Upper lobe of right lung (tissue), 1 donor: ENCODE results near the gene FBXW8. TPM values are rescaled to one million over a fixed set of nuclear protein-coding genes. Genes with fewer than 3 reads are reported as not detected.
"Not testable (repeated sequence)": the region's sequence is repeated elsewhere in the genome, so short reads cannot be mapped to it uniquely, and the experiment has no call there.

Source experiments
- ATAC-seq: fragments of 200-7000 bp; cut with Tn5 transposase; one replicate; pipeline ENCODE4 v1.9.1; 2020; ENCODE audit warnings: mild to moderate bottlenecking, moderate library complexity
- DNase-seq: peaks from one replicate; pipeline ENCODE4 v3.0.0-alpha.2; 2020
- H3K27ac ChIP-seq: fragments of 200-600 bp; one replicate; pipeline ENCODE4 v1.8.0; 2022
- H3K27me3 ChIP-seq: fragments of 200-600 bp; one replicate; pipeline ENCODE4 v1.8.0; 2022; ENCODE audit warnings: mild to moderate bottlenecking
- H3K36me3 ChIP-seq: fragments of 200-600 bp; one replicate; pipeline ENCODE4 v1.8.0; 2022
- H3K4me1 ChIP-seq: fragments of 200-600 bp; one replicate; pipeline ENCODE4 v1.8.0; 2022
- H3K4me3 ChIP-seq: fragments of 200-600 bp; one replicate; pipeline ENCODE4 v1.8.0; 2022; ENCODE audit warnings: mild to moderate bottlenecking
- H3K9me3 ChIP-seq: fragments of 200-600 bp; one replicate; pipeline ENCODE4 v1.8.0; 2022
- intact Hi-C: fragments of 100-400 bp; cut with DNase I; formaldehyde crosslinking; loops from one replicate; pipeline ENCODE4 v1.11.0; 2022
- total RNA-seq: library from RNA; stranded (reverse); fragmentation: NEBNext Ultra II Directional; extraction: Animal tissue kit (Norgen Biotek cat#: 25700); gene quantifications from one replicate; pipeline ENCODE4 v1.2.1, GENCODE V29; 2021
- TF ChIP-seq, protein P1 (sequence below): fragments of 200-600 bp; IDR thresholded peaks from one replicate; pipeline ENCODE4 v1.8.0; 2022; ENCODE audit warnings: antibody characterized with exemption
- donor health status: DM: no; HTN: yes; CAD: no; lungs with severe emphysema.

FBXW8 gene
- total RNA-seq, 1 donor from 2014 or later, result 16.8 TPM

DNA sequence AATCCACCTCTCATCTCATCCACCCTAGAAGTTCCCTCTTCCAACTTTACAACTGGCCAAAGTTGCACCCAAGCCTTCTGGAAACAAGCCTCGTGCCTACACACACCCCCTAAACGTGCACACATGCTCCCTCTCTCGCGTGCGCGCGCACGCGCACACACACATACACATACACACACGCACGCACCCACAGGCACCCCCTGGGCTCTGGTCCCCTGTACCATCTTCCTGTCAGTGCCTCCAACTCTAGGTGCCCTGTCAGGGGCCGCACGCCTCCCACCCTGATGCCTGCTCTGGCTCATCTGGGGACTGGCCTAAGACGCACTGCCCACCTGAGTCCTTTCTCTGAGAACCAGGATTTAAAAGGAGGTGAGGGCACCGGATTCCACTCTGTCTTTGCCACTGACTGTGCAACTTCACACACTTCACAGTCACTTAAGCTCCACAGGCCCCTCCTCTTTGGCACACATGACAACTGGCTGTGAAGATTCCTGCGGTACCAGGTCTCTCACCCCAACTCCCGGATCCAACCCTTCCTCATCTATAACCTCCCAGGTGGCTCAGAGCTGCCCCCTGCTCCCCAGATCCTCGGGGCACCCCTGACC, 142.9 kb downstream of the FBXW8 start:
- no peaks in the 10 kb centered on the region for H3K9me3 ChIP-seq
- H3K27ac ChIP-seq, result no peak overlapping the region
- intact Hi-C loops, result no loop called here
- H3K36me3 ChIP-seq, result no peaks in the 10 kb centered on the region
- H3K4me3 ChIP-seq, result no peak overlapping the region
- H3K27me3 ChIP-seq, result no peaks in the 10 kb centered on the region
- ATAC-seq, result no peak
- no peak for DNase-seq
- TF ChIP-seq, protein P1, sequence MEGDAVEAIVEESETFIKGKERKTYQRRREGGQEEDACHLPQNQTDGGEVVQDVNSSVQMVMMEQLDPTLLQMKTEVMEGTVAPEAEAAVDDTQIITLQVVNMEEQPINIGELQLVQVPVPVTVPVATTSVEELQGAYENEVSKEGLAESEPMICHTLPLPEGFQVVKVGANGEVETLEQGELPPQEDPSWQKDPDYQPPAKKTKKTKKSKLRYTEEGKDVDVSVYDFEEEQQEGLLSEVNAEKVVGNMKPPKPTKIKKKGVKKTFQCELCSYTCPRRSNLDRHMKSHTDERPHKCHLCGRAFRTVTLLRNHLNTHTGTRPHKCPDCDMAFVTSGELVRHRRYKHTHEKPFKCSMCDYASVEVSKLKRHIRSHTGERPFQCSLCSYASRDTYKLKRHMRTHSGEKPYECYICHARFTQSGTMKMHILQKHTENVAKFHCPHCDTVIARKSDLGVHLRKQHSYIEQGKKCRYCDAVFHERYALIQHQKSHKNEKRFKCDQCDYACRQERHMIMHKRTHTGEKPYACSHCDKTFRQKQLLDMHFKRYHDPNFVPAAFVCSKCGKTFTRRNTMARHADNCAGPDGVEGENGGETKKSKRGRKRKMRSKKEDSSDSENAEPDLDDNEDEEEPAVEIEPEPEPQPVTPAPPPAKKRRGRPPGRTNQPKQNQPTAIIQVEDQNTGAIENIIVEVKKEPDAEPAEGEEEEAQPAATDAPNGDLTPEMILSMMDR, result no peak
- peaks cover 5% of the 10 kb centered on the region for H3K4me1 ChIP-seq

DNA sequence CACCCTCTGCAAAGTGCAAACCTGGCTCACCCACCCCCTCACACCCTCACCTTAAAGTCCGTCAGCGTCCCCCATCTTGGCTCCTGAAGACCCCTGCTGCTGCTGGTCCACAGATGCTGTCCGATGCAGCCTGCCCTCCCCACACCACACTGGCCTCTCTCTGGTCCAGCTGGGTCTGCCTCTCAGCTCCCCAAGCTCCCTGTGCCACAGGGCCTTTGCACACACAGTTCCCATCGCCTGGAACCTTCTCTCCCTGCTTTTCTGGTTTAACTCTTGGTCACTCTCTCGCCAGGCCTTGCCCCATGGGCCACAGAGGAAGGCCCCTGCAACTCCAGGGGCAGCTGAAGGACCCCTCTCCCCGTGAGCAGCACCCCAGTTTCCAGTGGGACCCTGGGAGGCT, 143.5 kb downstream of the FBXW8 start:
- intact Hi-C loops, result no loop called here
- Histone ChIP-seq H3K27ac (no peak overlapping the region), H3K9me3 (no peaks in the 10 kb centered on the region), H3K36me3 (no peaks in the 10 kb centered on the region), H3K27me3 (no peaks in the 10 kb centered on the region), H3K4me3 (no peak overlapping the region), H3K4me1 (no peaks in the 10 kb centered on the region)
- DNase-seq, result no peak
- no peak for ATAC-seq
- TF ChIP-seq, protein P1, result no peak

DNA sequence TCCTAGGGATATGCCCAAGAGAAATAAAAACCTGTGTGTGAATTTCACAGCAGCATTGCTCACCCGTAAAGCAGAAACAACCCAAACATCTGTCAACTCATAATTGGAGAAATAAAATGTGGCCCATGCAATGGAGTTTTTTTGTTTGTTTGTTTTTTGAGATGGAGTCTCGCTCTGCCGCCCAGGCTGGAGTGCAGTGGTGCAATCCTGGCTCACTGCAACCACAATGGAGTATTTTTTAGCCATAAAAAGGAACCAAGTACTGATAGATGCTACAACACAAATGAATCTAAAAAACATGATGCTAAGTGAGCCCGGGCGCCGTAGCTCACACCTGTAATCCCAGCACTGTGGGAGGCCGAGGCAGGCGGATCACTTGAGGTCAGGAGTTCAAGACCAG, 146.9 kb downstream of the FBXW8 start:
- intact Hi-C loops, H3K9me3 ChIP-seq, H3K27me3 ChIP-seq, H3K27ac ChIP-seq, H3K4me1 ChIP-seq, H3K4me3 ChIP-seq, ATAC-seq, H3K36me3 ChIP-seq, DNase-seq: not testable (repeated sequence)

GRCh38 chr12:117058442-117059072, 147.8 kb downstream of the FBXW8 start:
- no peak overlapping the region for H3K4me3 ChIP-seq
- H3K27ac ChIP-seq, result no peak overlapping the region
- peaks cover 3% of the 10 kb centered on the region for H3K4me1 ChIP-seq
- intact Hi-C loops, result no loop called here
- H3K36me3 ChIP-seq, result no peaks in the 10 kb centered on the region
- DNase-seq, result no peak
- no peaks in the 10 kb centered on the region for H3K27me3 ChIP-seq
- ATAC-seq, result no peak
- no peaks in the 10 kb centered on the region for H3K9me3 ChIP-seq
- TF ChIP-seq, protein P1, result no peak

GRCh38 chr12:117059156-117059555, 148.4 kb downstream of the FBXW8 start:
- TF ChIP-seq, protein P1, result no peak
- Histone ChIP-seq H3K27me3 (no peaks in the 10 kb centered on the region), H3K4me1 (peaks cover 4% of the 10 kb centered on the region), H3K36me3 (no peaks in the 10 kb centered on the region), H3K9me3 (no peaks in the 10 kb centered on the region), H3K4me3 (no peak overlapping the region), H3K27ac (no peak overlapping the region)
- no peak for ATAC-seq
- intact Hi-C loops, result no loop called here
- DNase-seq, result no peak

DNA sequence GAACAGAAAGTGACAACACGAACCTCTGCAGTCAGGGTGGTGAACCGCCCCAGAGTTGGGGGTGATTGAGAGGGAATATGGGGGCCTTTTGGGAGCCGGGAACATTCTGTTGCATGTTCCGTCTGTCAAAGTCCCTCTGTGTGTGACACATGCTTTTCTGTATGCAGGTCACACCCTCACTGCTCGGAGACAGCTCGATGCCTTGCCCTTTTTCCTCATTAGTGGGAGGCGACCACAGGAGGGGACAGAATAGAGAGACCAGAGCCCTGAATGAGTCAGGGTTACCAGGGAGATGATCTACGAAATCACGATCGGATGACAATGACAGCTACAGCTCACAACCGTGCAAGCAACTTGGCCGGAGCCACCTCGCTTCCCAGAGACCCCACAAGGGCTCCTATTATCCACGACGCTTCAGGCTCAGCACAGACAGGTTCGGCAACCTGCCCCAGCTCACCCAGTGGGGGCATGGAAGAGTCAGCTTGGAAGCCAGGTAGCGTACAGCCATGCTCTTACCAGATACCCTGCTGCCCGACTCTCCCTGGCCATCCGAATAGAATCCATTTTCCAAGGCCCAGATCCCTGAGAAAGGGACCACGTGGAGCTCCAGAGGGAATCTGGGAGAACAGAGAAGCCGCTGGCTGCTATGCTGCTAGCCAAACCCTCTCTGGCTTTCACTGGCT, 149.6 kb downstream of the FBXW8 start:
- intact Hi-C loops, result no loop called here
- H3K9me3 ChIP-seq, result no peaks in the 10 kb centered on the region
- no peak overlapping the region for H3K4me3 ChIP-seq
- H3K27ac ChIP-seq, result no peak overlapping the region
- ATAC-seq (no peak), DNase-seq (no peak)
- H3K27me3 ChIP-seq, result no peaks in the 10 kb centered on the region
- H3K36me3 ChIP-seq, result no peaks in the 10 kb centered on the region
- TF ChIP-seq, protein P1, result no peak
- H3K4me1 ChIP-seq, result peaks cover 4% of the 10 kb centered on the region
